ENCODE data around the gene AMDHD2.
"Not testable (repeated sequence)": the region's sequence is repeated elsewhere in the genome, so short reads cannot be mapped to it uniquely, and the experiment has no call there.

DNA sequence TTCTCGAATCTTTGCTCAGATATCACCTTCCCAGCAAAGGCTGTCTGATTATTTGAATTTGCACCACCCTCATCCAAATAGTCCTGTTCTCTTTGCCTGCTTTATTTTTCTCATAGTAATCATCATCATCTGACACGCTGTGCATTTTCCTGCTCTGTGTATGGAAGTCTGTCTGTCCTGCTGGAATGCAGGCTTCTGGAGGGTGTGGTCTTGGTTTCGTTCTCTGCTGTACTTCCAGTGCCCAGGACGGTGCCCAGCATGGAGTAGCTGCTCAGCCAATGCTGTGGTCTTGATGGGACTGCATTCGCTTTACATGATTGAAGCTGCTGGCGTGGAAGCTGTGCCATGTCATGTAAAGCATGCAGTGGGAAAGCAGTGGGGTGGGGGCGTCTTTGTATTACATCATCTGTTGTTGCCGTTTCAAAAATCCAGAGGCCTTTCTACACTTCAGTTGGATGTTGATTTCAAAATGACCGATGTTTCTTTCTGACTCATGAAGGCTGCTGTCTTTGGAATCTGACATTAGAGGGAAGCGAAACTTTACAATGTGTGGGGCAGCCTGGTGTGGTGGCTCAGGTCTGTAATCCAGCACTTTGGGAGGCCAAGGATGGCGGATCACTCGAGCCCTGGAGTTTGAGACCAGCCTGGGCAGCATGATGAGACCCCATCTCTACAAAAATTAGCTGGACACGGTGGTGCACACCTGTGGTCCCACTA is 34.7 kb downstream of the AMDHD2 start:
- not testable (repeated sequence) for TF ChIP-seq CTCF (IDR thresholded peaks at IDR 0.05); POLR2A (IDR thresholded peaks at IDR 0.05; ENCODE audit: low read depth); POLR2AphosphoS5 (IDR thresholded peaks at IDR 0.05); EP300 (IDR thresholded peaks at IDR 0.05)
